ENCODE data around the gene TIMM10B.

TIMM10B gene

DNA sequence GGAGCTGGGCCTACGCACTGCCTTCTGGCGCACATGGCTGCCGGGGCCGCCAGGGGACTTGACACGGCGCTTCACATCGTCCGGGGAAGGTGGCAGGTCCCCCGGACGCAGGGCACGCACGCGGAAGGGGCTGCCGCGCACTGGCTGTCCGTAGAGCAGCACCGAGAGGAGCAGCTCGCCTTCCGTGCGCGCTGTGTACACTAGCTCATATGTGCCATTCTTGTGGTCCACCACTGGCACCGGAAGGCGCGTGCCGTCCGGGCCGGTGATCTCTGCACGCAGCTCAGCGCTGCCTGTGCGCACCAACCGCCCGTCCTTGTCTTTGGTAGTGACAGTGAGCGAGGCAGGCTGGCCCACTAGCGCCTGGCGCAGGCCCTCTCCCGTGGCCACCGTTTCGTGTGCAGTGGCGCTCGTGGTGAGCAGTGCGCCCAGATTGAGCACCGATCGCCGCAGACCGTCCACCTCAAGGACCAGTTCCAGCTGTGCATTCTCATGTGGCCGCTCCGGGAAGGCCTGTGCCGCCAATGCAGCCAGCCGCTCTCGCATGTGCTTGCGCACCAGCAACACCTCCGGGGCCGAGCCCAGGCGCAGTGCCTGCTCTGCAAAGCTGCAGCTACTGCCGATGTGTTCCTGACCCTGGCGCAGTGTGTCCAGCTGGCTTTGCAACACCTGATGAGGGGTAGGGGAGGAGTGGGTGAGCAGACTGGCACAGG lies 24.8 kb upstream of the TIMM10B start:
- DNase-seq (no peak), ATAC-seq (replicated peaks) (no peak)
- H3K27me3 Mint-ChIP-seq = no peaks in the 10 kb centered on the region
- no peak overlapping the region for H3K4me3 Mint-ChIP-seq
- no peaks in the 10 kb centered on the region for H3K4me1 Mint-ChIP-seq
- peaks cover 3 to 11% of the 10 kb centered on the region in 2 donors for H3K36me3 Mint-ChIP-seq
- no peaks in the 10 kb centered on the region for H3K9me3 Mint-ChIP-seq
- H3K27ac Mint-ChIP-seq = no peak overlapping the region

GRCh38 chr11:6457581-6458320 lies 23.6 kb upstream of the TIMM10B start:
- no peak overlapping the region for H3K27ac Mint-ChIP-seq
- H3K4me1 Mint-ChIP-seq = no peaks in the 10 kb centered on the region
- DNase-seq (no peak), ATAC-seq (replicated peaks) (no peak)
- peaks cover 3 to 15% of the 10 kb centered on the region in 2 donors for H3K36me3 Mint-ChIP-seq
- no peaks in the 10 kb centered on the region for H3K9me3 Mint-ChIP-seq
- H3K4me3 Mint-ChIP-seq = no peak overlapping the region
- no peaks in the 10 kb centered on the region for H3K27me3 Mint-ChIP-seq

DNA sequence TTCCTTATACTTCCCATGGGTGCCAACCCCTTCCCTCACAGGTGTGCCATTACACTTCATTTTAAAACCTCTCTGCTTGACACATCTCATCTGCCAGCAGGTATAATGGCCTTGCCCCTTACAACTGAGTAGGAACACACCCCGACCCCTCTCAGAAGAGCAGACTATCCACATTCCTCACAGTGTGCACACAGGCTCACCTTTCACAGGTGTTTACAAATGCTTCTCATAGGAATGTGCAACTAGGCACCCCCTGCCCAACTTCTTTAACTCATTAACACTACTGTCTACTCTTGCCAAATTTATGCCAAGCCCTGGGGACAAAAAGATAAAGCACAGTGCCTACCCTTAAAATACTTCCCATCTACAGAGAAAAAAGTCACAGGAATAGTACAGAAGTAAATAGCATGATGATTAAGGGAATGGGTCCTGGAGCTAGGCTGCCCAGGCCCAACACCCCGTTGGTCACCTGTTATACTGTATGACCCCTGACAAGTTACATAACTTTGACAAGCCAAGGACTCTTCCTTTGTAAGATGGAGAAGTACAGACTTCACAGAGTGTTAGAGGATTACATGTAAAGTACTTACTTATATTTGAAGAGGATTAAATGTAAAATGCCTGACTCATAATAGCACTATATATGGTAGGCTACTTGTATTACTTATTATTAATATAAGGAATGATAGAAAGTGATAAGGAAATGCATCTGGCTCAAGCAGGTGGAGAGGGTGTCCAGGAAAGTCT lies 22.8 kb upstream of the TIMM10B start:
- ATAC-seq (replicated peaks) (no peak), DNase-seq (no peak)
- Mint-ChIP-seq H3K4me1 (no peaks in the 10 kb centered on the region), H3K36me3 (peaks cover 6 to 19% of the 10 kb centered on the region in 2 donors), H3K4me3 (no peak overlapping the region), H3K27ac (no peak overlapping the region), H3K27me3 (no peaks in the 10 kb centered on the region), H3K9me3 (no peaks in the 10 kb centered on the region)

GRCh38 chr11:6459099-6459450 lies 22.2 kb upstream of the TIMM10B start:
- Mint-ChIP-seq H3K36me3 (peaks cover 10 to 24% of the 10 kb centered on the region in 2 donors), H3K9me3 (no peaks in the 10 kb centered on the region), H3K4me3 (no peak overlapping the region), H3K27ac (no peak overlapping the region), H3K4me1 (no peaks in the 10 kb centered on the region), H3K27me3 (no peaks in the 10 kb centered on the region)
- ATAC-seq (replicated peaks) (no peak), DNase-seq (no peak)

- no peak overlapping the region for H3K27ac Mint-ChIP-seq
- ATAC-seq (replicated peaks) (peak; percentile 70 to 81), DNase-seq (peak; percentile 58)
- peaks cover 6 to 20% of the 10 kb centered on the region in 2 donors for H3K36me3 Mint-ChIP-seq
- H3K4me3 Mint-ChIP-seq = no peak overlapping the region
- H3K9me3 Mint-ChIP-seq = no peaks in the 10 kb centered on the region
- peaks cover 7 to 10% of the 10 kb centered on the region in 2 donors for H3K4me1 Mint-ChIP-seq
- H3K27me3 Mint-ChIP-seq = no peaks in the 10 kb centered on the region
Measured at GRCh38 chr11:6468712-6469495, 12.4 kb upstream of the TIMM10B start.

DNA sequence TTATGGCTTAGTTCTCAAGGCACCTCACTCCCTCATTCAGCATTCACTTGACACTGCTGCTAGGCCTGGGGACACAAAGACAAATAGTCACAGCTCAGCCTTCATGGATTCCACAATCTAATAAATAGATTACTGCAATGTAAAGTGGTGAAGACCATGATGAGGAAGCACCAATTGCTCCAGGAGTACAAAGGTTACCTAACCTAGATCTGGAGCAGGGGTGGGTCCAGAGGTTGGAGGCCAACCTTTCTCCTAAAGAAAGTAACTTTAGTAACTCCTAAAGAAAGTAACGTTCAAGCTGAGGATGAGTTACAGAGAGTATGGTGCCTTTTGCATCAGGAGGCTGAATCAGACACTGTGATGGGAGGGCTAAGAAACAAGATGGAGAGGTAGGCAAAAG lies 11.7 kb upstream of the TIMM10B start:
- Mint-ChIP-seq H3K9me3 (no peaks in the 10 kb centered on the region), H3K27me3 (no peaks in the 10 kb centered on the region), H3K27ac (no peak overlapping the region), H3K4me1 (peaks cover 12 to 15% of the 10 kb centered on the region in 2 donors), H3K4me3 (no peak overlapping the region), H3K36me3 (peaks cover 6 to 17% of the 10 kb centered on the region in 2 donors)
- no peak for DNase-seq
- ATAC-seq (replicated peaks) = no peak

- peak overlapping the region; percentile 75 to 93 for H3K4me3 Mint-ChIP-seq
- H3K4me1 Mint-ChIP-seq = peaks cover 12 to 15% of the 10 kb centered on the region in 2 donors
- H3K36me3 Mint-ChIP-seq = peaks cover 11% of the 10 kb centered on the region in 2 donors
- DNase-seq (no peak), ATAC-seq (replicated peaks) (peak in 1 of 2 donors; percentile 0)
- H3K9me3 Mint-ChIP-seq = no peaks in the 10 kb centered on the region
- H3K27me3 Mint-ChIP-seq = no peaks in the 10 kb centered on the region
- no peak overlapping the region for H3K27ac Mint-ChIP-seq
Measured at GRCh38 chr11:6472934-6473333, 8.4 kb upstream of the TIMM10B start.

DNA sequence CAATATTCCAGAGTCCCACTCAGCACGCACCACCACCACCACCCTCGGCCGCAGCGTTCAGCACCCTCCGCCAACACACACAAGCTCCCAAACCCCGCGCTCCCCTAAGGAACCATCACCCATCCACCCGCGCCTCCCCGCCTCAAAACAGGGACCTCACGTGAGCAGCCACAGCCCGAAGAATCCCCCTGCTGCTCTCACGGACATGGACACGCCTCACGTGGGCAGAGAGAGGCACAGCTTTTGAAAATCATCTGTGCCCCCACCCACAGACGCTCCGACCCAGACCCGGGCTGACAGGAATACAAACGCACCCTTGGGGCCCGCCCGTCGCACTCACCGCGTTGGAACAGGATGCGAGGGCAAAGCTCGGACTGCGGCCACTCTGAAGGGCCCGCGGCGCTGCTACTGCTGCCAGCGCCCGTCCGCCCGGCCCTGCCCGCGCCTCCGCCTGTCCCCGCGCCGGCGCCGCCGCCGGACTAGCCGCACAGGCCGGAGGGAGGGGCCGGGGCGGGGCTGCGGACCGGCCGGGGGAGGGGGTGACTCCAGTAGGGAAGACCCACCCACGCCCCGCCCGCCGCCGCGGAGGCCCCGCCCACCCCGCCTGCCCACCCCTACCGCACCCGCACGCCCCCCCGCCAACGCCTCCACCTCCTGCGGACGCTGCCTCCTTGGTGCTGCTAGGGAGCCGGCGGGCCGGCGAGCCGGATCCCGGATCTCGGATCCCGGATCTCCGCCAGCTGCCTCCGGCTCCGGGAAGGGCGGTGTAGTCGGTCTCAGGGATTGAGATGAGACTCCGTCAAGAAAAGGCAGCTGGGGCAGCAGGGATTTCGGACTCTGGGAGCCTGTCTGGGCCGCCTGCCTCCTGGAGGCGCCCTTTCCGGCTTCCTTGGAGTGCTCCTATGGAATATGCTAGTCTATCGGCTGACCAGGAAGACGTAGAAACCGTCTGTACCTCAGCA lies 7.6 kb upstream of the TIMM10B start, which contains the start of gene TRIM3:
Gene TRIM3 (minus strand): TSS at position 491 of the 962 bp plus-strand sequence. CDS start 8,246 bp downstream, outside the sequence.
- DNase-seq (peak; percentile 39), ATAC-seq (replicated peaks) (peak; percentile 67 to 76)
- peak within 1 kb of the TSS; percentile 93 for H3K4me3 Mint-ChIP-seq
- peak within 1 kb of the TSS; percentile 81 for H3K27ac Mint-ChIP-seq
- peaks cover 13 to 15% of the 10 kb centered on the region in 2 donors for H3K4me1 Mint-ChIP-seq
- no peaks in the 10 kb centered on the region for H3K27me3 Mint-ChIP-seq
- H3K9me3 Mint-ChIP-seq = no peaks in the 10 kb centered on the region
- H3K36me3 Mint-ChIP-seq = peaks cover 14 to 18% of the 10 kb centered on the region in 2 donors

DNA sequence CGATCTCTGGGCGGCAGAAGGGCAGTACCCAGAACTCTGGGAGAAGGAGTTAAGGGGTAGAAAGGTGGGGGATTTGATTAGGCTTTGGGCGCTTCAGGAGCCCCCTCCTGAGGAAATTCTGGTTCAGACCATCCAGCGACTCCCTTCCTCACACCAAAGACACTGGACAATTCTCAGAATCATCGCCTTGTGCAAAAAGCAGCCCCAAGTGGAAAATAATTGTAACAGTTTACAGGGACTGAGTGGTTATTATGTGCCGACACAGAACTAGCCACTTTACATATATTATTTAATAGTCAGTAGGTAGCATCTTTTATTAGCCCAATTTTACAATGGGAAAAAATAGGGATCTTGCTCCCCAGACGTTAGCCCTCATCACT lies 6.9 kb upstream of the TIMM10B start:
- peaks cover 18 to 20% of the 10 kb centered on the region in 2 donors for H3K4me1 Mint-ChIP-seq
- peak overlapping the region; percentile 84 to 86 for H3K4me3 Mint-ChIP-seq
- no peaks in the 10 kb centered on the region for H3K27me3 Mint-ChIP-seq
- H3K27ac Mint-ChIP-seq = peak overlapping the region; percentile 81
- H3K36me3 Mint-ChIP-seq = peaks cover 15 to 24% of the 10 kb centered on the region in 2 donors
- ATAC-seq (replicated peaks) (peak; percentile 10 to 11), DNase-seq (no peak)
- no peaks in the 10 kb centered on the region for H3K9me3 Mint-ChIP-seq

GRCh38 chr11:6474806-6475500 lies 6.3 kb upstream of the TIMM10B start:
- no peak overlapping the region for H3K4me3 Mint-ChIP-seq
- DNase-seq = no peak
- H3K27me3 Mint-ChIP-seq = no peaks in the 10 kb centered on the region
- H3K27ac Mint-ChIP-seq = no peak overlapping the region
- no peak for ATAC-seq (replicated peaks)
- H3K36me3 Mint-ChIP-seq = peaks cover 15 to 25% of the 10 kb centered on the region in 2 donors
- peaks cover 20 to 25% of the 10 kb centered on the region in 2 donors for H3K4me1 Mint-ChIP-seq
- H3K9me3 Mint-ChIP-seq = no peaks in the 10 kb centered on the region

DNA sequence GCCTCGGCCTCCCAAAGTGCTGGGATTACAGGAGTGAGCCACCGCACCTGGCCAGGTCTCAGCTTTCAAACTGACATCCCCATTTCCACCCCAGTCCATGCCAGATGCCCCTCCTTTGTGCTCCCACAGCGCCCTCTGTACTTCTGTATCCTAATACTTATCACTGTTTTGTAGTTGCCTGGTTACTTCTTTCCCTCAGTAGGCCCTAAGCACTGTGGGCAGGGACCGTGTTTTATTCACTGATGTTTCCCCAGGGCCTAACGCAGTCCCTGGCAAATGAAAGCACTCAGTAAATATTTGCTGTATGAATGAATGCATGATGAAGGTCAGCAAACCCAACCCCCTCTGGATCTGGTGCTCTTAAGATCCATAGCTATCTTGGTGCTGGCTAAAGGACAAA lies 5.4 kb upstream of the TIMM10B start:
- ATAC-seq (replicated peaks) = no peak
- H3K4me1 Mint-ChIP-seq = peaks cover 28 to 34% of the 10 kb centered on the region in 2 donors
- DNase-seq = no peak
- H3K27me3 Mint-ChIP-seq = no peaks in the 10 kb centered on the region
- H3K4me3 Mint-ChIP-seq = no peak overlapping the region
- peaks cover 15 to 25% of the 10 kb centered on the region in 2 donors for H3K36me3 Mint-ChIP-seq
- no peaks in the 10 kb centered on the region for H3K9me3 Mint-ChIP-seq
- no peak overlapping the region for H3K27ac Mint-ChIP-seq

DNA sequence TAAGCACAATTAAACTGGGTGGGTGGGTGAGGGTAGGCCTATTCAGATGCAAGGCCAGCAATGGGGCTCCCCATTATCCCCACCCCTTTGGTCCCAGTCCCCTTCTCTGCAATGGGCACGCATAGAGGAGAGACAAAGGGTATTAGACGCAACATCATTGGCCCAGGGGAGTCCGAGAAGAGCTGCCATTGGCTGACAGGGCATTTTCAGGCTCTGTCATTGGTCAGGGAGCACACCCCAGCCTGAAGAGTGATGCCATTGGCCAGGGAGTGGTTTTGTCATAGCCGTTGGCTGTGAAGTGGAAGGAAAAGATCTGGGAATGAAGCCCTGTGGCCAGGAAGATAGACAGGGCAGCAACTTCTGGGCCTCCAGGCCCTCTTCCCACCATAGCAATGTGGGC lies 4.7 kb upstream of the TIMM10B start:
- DNase-seq (no peak), ATAC-seq (replicated peaks) (no peak)
- Mint-ChIP-seq H3K4me3 (no peak overlapping the region), H3K27me3 (no peaks in the 10 kb centered on the region), H3K36me3 (peaks cover 15 to 30% of the 10 kb centered on the region in 2 donors), H3K4me1 (peaks cover 30 to 38% of the 10 kb centered on the region in 2 donors), H3K27ac (no peak overlapping the region), H3K9me3 (no peaks in the 10 kb centered on the region)
